ENCODE results near the gene THAP3.
A peak's percentile ranks its signal among the peaks of the same experiment; 100 is the strongest.

Gene THAP3, protein sequence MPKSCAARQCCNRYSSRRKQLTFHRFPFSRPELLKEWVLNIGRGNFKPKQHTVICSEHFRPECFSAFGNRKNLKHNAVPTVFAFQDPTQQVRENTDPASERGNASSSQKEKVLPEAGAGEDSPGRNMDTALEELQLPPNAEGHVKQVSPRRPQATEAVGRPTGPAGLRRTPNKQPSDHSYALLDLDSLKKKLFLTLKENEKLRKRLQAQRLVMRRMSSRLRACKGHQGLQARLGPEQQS

DNA sequence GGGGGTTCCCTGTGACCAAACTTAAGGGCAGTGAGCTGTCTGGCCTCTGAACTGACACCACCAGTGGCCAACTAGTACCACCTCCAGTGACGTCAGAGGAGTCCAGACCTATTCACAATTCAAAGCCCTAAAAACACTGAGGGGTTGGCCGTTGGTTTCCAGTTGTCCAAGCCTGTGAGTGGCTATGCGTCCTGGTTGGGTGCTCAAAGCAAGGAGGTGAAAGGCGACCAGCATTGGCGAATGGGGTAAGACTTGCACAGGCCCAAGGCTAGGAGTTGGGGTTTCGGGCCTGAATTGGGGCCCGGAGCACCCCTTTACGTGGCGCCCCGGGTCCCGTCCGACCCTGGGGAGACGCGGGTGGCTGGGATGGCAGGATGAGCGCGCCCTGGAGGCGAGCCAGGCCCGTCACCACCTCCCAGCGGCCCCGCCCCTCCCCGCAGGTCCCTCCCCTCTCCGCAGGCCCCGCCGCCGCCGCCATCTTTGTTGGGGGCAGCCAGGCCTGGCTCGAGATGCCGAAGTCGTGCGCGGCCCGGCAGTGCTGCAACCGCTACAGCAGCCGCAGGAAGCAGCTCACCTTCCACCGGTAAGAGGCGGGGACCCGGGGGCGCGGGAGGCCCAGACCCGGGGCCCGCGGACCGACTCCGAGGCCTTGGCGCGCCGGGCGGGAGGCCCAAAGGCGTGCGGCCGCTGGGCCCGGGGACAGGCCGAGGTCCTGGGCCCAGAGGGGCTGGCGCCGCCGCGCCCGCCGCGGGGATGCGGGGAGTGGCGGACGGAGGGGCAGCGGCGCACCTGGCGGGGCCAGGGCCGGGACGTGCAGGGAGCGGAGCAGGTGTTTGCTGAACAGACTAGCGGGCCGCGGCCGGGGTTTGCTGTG is at the start of gene THAP3:
Gene THAP3, plus strand, starts transcription at position 159 of the 874 bp plus-strand sequence. Its CDS starts 351 bp downstream, at position 510.
- peak; percentile 74 to 80 for DNase-seq (ENCODE audit: low read depth in 2 of 2, low spot score in 1 of 2)

DNA sequence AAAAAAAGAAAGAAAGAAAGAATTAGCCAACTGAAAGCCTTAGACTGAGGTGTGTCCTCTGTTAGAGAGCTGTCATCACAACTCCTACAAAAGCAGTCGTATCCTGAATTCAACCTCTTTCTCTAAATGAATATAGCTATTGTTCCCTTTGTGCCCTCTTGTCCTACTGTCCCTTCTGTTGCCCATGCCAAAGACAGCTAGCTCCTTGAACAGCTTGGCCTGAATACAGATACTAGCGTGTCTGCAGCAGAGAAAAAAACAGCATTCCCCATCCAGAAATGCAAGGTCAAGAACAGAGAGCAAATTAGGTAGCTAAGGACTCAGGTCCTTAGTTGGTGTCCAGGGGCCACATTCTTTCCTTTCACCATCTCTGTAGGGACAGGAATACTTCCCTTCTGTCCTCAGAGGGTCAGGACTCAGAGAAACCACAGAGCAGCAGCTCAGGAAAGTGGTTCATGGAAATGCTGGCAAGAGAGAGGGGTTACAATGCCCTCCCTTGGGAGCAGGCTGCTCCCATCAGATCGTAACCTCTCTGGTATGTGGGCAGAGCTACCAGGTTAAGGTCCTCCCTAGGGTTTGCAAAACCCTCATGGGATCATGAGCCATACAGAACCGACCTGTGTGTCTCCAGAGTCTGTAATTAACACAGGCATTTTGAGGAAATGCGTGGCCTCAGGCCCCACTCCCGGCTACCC is 46.7 kb upstream of the THAP3 start:
- DNase-seq (ENCODE audit: low read depth in 2 of 2, low spot score in 1 of 2) = no peak

DNA sequence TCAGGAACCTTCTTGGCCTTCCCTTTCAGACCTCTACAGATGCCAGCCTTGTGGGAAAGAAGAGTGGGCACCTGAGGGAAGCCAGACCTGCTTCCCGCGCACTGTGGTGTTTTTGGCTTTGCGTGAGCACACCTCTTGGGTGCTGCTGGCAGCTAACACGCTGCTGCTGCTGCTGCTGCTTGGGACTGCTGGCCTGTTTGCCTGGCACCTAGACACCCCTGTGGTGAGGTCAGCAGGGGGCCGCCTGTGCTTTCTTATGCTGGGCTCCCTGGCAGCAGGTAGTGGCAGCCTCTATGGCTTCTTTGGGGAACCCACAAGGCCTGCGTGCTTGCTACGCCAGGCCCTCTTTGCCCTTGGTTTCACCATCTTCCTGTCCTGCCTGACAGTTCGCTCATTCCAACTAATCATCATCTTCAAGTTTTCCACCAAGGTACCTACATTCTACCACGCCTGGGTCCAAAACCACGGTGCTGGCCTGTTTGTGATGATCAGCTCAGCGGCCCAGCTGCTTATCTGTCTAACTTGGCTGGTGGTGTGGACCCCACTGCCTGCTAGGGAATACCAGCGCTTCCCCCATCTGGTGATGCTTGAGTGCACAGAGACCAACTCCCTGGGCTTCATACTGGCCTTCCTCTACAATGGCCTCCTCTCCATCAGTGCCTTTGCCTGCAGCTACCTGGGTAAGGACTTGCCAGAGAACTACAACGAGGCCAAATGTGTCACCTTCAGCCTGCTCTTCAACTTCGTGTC is 45.9 kb upstream of the THAP3 start:
- no peak for DNase-seq (ENCODE audit: low read depth in 2 of 2, low spot score in 1 of 2)

DNA sequence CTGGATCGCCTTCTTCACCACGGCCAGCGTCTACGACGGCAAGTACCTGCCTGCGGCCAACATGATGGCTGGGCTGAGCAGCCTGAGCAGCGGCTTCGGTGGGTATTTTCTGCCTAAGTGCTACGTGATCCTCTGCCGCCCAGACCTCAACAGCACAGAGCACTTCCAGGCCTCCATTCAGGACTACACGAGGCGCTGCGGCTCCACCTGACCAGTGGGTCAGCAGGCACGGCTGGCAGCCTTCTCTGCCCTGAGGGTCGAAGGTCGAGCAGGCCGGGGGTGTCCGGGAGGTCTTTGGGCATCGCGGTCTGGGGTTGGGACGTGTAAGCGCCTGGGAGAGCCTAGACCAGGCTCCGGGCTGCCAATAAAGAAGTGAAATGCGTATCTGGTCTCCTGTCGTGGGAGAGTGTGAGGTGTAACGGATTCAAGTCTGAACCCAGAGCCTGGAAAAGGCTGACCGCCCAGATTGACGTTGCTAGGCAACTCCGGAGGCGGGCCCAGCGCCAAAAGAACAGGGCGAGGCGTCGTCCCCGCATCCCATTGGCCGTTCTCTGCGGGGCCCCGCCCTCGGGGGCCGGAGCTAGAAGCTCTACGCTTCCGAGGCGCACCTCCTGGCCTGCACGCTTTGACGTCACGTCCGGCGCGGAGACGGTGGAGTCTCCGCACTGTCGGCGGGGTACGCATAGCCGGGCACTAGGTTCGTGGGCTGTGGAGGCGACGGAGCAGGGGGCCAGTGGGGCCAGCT is 45.1 kb upstream of the THAP3 start, which contains the start of gene ZBTB48:
Gene ZBTB48, plus strand, starts transcription at position 621 of the 745 bp plus-strand sequence. CDS start 616 bp downstream, outside the sequence.
- DNase-seq (ENCODE audit: low read depth in 2 of 2, low spot score in 1 of 2) = peak; percentile 91 to 96

DNA sequence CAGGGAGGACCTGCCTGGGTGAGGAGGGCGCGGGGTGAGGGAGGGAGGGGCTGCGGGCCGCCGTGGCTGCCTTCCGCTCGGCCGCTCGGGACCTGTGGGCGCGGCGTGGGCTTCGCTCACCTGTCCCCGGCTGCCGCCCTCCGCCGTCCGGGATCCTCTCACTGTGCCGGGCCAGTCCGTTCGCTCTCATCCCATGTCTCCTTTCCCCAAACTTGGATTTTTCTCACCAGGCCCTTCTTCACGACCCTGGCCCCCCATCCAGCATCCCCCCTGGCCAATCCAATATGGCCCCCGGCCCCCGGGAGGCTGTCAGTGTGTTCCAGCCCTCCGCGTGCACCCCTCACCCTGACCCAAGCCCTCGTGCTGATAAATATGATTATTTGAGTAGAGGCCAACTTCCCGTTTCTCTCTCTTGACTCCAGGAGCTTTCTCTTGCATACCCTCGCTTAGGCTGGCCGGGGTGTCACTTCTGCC is 44.5 kb upstream of the THAP3 start:
- no peak for DNase-seq (ENCODE audit: low read depth in 2 of 2, low spot score in 1 of 2)

DNA sequence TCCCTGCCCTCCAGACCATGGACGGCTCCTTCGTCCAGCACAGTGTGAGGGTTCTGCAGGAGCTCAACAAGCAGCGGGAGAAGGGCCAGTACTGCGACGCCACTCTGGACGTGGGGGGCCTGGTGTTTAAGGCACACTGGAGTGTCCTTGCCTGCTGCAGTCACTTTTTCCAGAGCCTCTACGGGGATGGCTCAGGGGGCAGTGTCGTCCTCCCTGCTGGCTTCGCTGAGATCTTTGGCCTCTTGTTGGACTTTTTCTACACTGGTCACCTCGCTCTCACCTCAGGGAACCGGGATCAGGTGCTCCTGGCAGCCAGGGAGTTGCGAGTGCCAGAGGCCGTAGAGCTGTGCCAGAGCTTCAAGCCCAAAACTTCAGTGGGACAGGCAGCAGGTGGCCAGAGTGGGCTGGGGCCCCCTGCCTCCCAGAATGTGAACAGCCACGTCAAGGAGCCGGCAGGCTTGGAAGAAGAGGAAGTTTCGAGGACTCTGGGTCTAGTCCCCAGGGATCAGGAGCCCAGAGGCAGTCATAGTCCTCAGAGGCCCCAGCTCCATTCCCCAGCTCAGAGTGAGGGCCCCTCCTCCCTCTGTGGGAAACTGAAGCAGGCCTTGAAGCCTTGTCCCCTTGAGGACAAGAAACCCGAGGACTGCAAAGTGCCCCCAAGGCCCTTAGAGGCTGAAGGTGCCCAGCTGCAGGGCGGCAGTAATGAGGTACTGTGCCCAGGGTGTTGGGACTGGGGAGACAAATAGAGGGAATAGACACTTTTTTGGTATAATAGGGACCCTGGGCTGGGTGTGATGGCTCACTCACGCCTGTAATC is 43.9 kb upstream of the THAP3 start:
- no peak for DNase-seq (ENCODE audit: low read depth in 2 of 2, low spot score in 1 of 2)

DNA sequence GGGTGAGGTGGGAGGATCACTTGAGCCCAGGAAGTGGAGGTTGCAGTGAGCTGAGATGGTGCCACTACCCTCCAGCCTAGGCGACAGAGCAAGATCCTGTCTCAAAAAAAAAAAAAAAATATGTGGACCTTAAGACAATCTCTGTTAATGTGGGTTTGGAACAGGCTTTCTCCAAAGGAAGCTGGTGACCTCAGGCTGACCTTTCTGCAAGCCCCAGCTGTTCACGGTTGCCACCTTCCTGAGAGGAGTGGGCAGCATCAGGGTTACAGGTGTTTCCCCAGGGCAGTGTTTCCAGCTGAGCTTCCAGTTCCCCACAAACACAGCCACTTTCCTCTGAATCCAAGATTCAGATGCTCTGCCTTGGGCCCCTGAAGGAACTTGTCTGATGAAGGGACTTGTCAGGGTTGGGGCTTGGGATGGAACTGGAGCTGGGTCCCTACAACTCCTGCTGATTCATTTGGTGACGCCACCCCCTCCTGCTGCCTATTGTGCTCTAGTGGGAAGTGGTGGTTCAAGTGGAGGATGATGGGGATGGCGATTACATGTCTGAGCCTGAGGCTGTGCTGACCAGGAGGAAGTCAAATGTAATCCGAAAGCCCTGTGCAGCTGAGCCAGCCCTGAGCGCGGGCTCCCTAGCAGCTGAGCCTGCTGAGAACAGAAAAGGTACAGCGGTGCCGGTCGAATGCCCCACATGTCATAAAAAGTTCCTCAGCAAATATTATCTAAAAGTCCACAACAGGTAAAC is 42.9 kb upstream of the THAP3 start:
- no peak for DNase-seq (ENCODE audit: low read depth in 2 of 2, low spot score in 1 of 2)

DNA sequence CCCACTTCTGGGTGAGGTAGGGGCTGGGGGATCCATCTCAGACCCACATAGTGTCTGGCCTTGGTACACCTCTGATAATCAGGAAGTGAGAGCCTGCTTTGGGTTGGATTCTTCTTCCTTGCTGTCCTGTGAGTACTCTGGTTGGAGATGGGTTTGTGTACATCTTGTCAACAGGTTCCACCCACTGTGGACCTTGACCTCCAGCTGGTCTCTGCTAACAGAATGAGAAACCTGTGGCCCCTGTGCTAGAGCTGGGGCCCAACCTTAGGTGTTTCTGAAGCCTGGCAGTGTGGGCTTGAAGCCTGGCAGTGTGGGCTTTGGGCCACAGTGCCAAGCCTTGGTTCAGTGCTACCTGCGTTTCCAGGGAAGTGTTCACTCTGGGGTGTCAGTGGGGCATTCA is 42.3 kb upstream of the THAP3 start:
- no peak for DNase-seq (ENCODE audit: low read depth in 2 of 2, low spot score in 1 of 2)

DNA sequence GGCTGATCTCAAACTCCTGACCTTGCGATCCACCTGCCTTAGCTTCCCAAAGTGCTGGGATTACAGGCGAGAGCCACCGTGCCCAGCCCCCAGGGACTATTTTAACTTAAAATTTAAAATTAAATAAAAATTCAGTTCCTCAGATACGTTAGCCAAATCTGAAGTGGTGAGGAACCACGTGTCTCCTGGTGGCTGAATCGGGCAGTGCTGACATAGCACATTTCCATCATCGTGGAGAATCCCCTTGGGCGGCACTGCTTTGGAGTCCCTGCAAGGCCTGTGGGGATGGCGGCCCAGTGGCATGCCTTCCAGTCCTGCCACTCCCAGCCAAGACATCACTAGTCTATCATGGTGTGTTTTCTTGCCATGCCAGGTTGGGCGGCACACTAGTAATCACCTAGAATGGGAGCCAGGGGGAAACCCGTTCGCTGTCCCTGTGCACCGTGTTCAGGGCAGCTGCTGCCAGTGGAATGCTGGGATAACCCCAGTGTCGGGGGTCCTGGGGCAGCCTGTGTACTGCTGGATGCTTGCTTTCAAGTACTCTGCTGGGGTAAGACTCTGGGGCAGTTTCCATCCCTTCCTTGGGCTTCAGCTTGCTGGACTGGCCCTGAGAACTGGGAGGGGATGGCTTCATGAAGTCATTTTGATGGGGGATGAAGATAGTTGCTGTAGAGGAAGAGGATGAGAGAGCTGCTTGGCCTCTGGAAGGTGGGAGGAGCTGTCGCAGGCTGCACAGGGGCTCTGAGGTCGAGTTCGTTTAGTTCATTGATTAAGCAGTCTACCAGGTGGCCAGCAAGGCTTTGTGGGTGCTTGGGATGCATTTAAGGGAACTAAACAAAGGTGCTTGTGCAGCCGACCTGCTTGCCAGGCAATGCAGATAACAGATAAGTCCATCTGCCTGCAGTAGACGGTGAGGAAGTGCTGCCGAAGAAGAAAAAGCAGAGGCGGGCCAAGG is 40.3 kb upstream of the THAP3 start:
- no peak for DNase-seq (ENCODE audit: low read depth in 2 of 2, low spot score in 1 of 2)

DNA sequence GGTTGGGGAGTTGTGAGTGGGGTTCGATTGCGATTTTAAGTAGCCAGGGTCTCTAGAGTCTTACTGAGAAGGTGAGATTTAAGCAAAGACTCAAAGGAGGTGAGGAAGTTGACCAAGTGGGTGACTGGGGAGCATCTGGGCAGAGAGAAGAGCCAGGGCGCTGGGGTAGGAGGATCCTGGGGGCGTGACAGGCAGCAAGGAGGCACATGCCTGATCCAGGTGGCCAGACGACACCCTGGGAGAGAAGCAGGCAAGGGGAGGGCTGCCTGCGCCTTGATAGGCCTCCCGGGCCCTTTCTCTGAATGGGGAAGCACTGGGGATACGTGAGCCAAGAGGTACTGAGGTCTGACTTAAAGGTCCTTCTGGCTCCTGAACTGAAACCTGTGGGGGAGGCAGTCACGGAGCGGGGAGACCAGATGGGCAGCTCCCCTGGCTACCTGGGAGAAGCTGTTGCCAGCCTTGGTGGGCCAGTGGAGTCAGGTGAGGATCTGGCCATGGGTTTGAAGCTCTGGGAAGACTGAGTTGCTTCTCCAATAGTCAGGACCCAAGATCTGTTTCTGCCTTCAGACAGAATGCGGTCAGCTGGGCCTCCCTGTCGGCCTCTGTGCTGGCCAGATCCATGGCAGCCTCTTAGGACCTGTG is 39.5 kb upstream of the THAP3 start:
- DNase-seq (ENCODE audit: low read depth in 2 of 2, low spot score in 1 of 2) = no peak

DNA sequence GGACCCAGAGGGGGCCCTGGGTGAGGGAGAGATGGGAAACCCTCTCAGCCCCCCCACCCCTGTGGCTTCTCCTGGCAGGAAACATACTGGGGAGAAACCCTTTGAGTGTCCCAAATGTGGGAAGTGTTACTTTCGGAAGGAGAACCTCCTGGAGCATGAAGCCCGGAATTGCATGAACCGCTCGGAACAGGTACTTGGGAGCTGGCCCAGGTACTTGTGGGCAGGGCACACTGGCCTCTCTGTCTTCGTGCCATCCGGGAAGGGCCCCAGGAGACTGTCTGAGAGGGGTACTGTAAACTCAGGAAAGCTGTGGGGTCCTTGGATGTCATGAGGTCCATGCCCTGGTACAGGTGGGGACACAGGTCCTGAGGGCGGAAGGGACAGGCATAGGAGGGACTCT is 38.8 kb upstream of the THAP3 start:
- no peak for DNase-seq (ENCODE audit: low read depth in 2 of 2, low spot score in 1 of 2)

DNA sequence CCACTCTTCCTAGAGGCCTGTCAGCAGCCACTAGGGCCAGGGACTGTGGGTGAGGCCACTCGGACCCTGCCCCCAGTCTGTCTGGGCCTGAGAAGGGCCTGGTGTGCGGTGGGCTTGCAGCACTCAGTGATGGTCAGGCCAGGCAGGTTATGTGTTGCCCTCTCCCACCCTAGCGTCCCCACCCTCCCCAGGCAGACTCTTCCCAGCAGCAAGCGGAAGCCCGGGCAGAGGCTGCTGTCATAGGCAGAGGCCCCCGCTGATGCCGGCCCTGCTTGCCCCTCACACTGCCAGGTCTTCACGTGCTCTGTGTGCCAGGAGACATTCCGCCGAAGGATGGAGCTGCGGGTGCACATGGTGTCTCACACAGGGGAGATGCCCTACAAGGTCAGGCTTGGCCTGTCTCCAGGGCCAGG is 38.3 kb upstream of the THAP3 start:
- DNase-seq (ENCODE audit: low read depth in 2 of 2, low spot score in 1 of 2) = no peak

DNA sequence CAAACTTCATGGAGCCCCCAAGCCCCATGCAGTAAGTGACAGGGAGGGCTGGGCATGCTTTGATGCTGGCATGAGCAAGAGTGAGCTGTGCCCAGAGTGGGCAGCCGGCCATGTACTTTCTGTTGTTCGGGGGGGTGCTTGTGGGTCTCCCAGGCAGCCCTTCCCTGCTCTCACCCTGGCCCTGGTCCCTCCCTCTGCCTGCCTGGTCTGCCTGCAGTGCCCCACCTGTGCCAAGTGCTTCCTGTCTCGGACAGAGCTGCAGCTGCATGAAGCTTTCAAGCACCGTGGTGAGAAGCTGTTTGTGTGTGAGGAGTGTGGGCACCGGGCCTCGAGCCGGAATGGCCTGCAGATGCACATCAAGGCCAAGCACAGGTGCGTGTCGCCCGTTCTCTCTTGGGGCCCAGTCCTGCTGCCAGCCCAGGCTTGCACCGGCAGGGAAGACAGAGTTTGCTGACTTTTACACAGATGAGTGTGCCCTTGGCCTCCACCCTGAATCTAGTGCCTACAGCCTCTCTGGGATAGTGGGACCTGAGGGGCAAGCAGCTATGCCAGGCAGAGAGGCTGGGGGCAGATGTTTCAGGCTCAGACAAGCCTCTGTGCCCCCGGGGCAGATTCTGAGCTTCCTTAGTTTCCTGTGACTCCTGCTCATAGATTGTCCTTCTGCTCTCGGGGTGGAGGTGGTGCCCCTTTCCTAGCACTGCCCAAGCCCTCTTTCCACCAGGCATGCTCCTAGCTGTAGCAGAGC is 37.2 kb upstream of the THAP3 start:
- no peak for DNase-seq (ENCODE audit: low read depth in 2 of 2, low spot score in 1 of 2)

DNA sequence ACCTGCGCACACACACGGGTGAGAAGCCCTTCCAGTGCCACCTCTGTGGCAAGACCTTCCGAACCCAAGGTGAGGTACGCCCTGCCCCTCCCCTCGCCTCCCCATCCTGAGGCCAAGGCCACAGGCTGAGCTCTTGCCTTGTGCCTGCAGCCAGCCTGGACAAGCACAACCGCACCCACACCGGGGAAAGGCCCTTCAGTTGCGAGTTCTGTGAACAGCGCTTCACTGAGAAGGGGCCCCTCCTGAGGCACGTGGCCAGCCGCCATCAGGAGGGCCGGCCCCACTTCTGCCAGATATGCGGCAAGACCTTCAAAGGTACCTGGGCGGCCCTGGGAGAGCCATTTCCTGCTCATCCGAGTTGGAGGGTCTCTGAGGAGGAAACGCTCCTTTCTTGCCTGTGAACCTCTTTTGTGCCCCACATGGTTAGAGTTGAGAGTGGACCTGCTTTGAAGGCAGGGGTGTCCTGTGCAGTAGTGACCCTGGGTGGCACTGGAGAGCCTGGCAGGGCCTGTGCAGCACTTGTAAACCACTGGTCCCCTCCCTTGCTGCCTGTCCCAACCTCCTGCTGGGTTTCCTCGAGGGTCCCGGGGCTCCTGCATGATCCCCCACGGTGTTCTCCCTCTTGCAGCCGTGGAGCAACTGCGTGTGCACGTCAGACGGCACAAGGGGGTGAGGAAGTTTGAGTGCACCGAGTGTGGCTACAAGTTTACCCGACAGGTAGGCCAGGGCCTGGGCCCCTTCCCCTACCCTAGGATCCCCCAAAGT is 36.4 kb upstream of the THAP3 start:
- no peak for DNase-seq (ENCODE audit: low read depth in 2 of 2, low spot score in 1 of 2)

DNA sequence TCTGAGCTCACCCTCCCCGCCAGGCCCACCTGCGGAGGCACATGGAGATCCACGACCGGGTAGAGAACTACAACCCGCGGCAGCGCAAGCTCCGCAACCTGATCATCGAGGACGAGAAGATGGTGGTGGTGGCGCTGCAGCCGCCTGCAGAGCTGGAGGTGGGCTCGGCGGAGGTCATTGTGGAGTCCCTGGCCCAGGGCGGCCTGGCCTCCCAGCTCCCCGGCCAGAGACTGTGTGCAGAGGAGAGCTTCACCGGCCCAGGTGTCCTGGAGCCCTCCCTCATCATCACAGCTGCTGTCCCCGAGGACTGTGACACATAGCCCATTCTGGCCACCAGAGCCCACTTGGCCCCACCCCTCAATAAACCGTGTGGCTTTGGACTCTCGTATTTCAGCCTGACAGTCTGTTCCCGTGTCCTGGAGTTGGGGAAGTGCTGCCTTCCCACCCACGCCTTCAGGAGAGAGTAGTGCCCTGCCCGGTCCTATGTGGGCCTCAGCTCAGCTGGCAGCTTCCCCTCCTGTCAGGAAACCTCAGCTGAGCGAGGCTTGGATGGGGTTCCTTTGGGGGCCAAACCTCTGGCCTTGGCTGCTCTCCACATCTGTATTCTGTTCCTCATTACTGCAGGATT is 35.7 kb upstream of the THAP3 start:
- DNase-seq (ENCODE audit: low read depth in 2 of 2, low spot score in 1 of 2) = no peak

Measured in stimulated activated CD8-positive, alpha-beta memory T cell treated with anti-CD3 and anti-CD28 coated beads, Interleukin-4, amount 100 ng/mL, for 4 hours (primary cell).